Measurements from ENCODE around the gene RASD2.
A peak's percentile ranks its signal among the peaks of the same experiment; 100 is the strongest.

The RASD2 gene

GRCh38 chr22:35548722-35549112 lies 8.1 kb downstream of the RASD2 start:
- no peak for DNase-seq (ENCODE audit: low read depth in 1 of 2, low spot score in 1 of 2)
- TF ChIP-seq JUND (IDR thresholded peaks at IDR 0.05; ENCODE audit: low read depth), result no peak
- in situ Hi-C loops (cut with HindIII; ENCODE audit: low pct_unique_long_range_greater_than_20kb, low sequenced_read_pairs), result no loop called here

- in situ Hi-C loops (cut with HindIII; ENCODE audit: low pct_unique_long_range_greater_than_20kb, low sequenced_read_pairs), result no loop called here
- TF ChIP-seq JUND (IDR thresholded peaks at IDR 0.05; ENCODE audit: low read depth), result no peak
- DNase-seq (ENCODE audit: low read depth in 1 of 2, low spot score in 1 of 2), result no peak
Measured at GRCh38 chr22:35549328-35549727, 8.7 kb downstream of the RASD2 start.

- no peak for TF ChIP-seq JUND (IDR thresholded peaks at IDR 0.05; ENCODE audit: low read depth)
- in situ Hi-C loops (cut with HindIII; ENCODE audit: low pct_unique_long_range_greater_than_20kb, low sequenced_read_pairs), result no loop called here
Measured at GRCh38 chr22:35551549-35552177, 11.0 kb downstream of the RASD2 start.

GRCh38 chr22:35552196-35552842 lies 11.7 kb downstream of the RASD2 start:
- DNase-seq (ENCODE audit: low read depth in 1 of 2, low spot score in 1 of 2), result peak; percentile 79 to 89
- in situ Hi-C loops (cut with HindIII; ENCODE audit: low pct_unique_long_range_greater_than_20kb, low sequenced_read_pairs), result no loop called here
- no peak for TF ChIP-seq JUND (IDR thresholded peaks at IDR 0.05; ENCODE audit: low read depth)

More at GRCh38 chr22:35551549-35552177, 11.0 kb downstream of the RASD2 start:
- DNase-seq (ENCODE audit: low read depth in 1 of 2, low spot score in 1 of 2), result no peak

- in situ Hi-C loops (cut with HindIII; ENCODE audit: low pct_unique_long_range_greater_than_20kb, low sequenced_read_pairs), result no loop called here
- no peak for DNase-seq (ENCODE audit: low read depth in 1 of 2, low spot score in 1 of 2)
- TF ChIP-seq JUND (IDR thresholded peaks at IDR 0.05; ENCODE audit: low read depth), result no peak
Measured at GRCh38 chr22:35552846-35553245, 12.2 kb downstream of the RASD2 start.

- DNase-seq (ENCODE audit: low read depth in 1 of 2, low spot score in 1 of 2), result no peak
- no peak for TF ChIP-seq JUND (IDR thresholded peaks at IDR 0.05; ENCODE audit: low read depth)
- in situ Hi-C loops (cut with HindIII; ENCODE audit: low pct_unique_long_range_greater_than_20kb, low sequenced_read_pairs), result no loop called here
Measured at GRCh38 chr22:35553341-35553740, 12.7 kb downstream of the RASD2 start.

GRCh38 chr22:35554297-35554845 lies 13.7 kb downstream of the RASD2 start:
- no peak for TF ChIP-seq JUND (IDR thresholded peaks at IDR 0.05; ENCODE audit: low read depth)
- no peak for DNase-seq (ENCODE audit: low read depth in 1 of 2, low spot score in 1 of 2)
- in situ Hi-C loops (cut with HindIII; ENCODE audit: low pct_unique_long_range_greater_than_20kb, low sequenced_read_pairs), result no loop called here

- in situ Hi-C loops (cut with HindIII; ENCODE audit: low pct_unique_long_range_greater_than_20kb, low sequenced_read_pairs), result no loop called here
- TF ChIP-seq JUND (IDR thresholded peaks at IDR 0.05; ENCODE audit: low read depth), result no peak
Measured at GRCh38 chr22:35555483-35555890, 14.9 kb downstream of the RASD2 start.

GRCh38 chr22:35555946-35556547 lies 15.4 kb downstream of the RASD2 start:
- in situ Hi-C loops (cut with HindIII; ENCODE audit: low pct_unique_long_range_greater_than_20kb, low sequenced_read_pairs), result no loop called here
- no peak for TF ChIP-seq JUND (IDR thresholded peaks at IDR 0.05; ENCODE audit: low read depth)
- DNase-seq (ENCODE audit: low read depth in 1 of 2, low spot score in 1 of 2), result no peak

More at GRCh38 chr22:35555483-35555890, 14.9 kb downstream of the RASD2 start:
- DNase-seq (ENCODE audit: low read depth in 1 of 2, low spot score in 1 of 2), result no peak

- in situ Hi-C loops (cut with HindIII; ENCODE audit: low pct_unique_long_range_greater_than_20kb, low sequenced_read_pairs), result no loop called here
- no peak for TF ChIP-seq JUND (IDR thresholded peaks at IDR 0.05; ENCODE audit: low read depth)
- peak in 1 of 2 experiments; percentile 33 for DNase-seq (ENCODE audit: low read depth in 1 of 2, low spot score in 1 of 2)
Measured at GRCh38 chr22:35556666-35557065, 16.0 kb downstream of the RASD2 start.

GRCh38 chr22:35558031-35558430 lies 17.4 kb downstream of the RASD2 start:
- in situ Hi-C loops (cut with HindIII; ENCODE audit: low pct_unique_long_range_greater_than_20kb, low sequenced_read_pairs), result no loop called here
- no peak for TF ChIP-seq JUND (IDR thresholded peaks at IDR 0.05; ENCODE audit: low read depth)
- no peak for DNase-seq (ENCODE audit: low read depth in 1 of 2, low spot score in 1 of 2)

- no peak for TF ChIP-seq JUND (IDR thresholded peaks at IDR 0.05; ENCODE audit: low read depth)
- in situ Hi-C loops (cut with HindIII; ENCODE audit: low pct_unique_long_range_greater_than_20kb, low sequenced_read_pairs), result no loop called here
- DNase-seq (ENCODE audit: low read depth in 1 of 2, low spot score in 1 of 2), result no peak
Measured at GRCh38 chr22:35558719-35559118, 18.1 kb downstream of the RASD2 start.
